Trophoblast cell (in vitro differentiated cells and primary cell): ENCODE data around the gene BOLA2. TPM values are rescaled to one million over a fixed set of nuclear protein-coding genes. Genes with fewer than 3 reads are reported as not detected.
"Not testable (repeated sequence)": the region's sequence is repeated elsewhere in the genome, so short reads cannot be mapped to it uniquely, and the experiment has no call there.

Experiments
- DNase-seq, 2 donors: peaks; one replicate each; pipeline ENCODE4 v3.0.0-alpha.2; 2016
- H2AFZ ChIP-seq: 2 replicates; pipeline ENCODE4 v1.6.1; 2013; ENCODE audit warnings: low read length, moderate library complexity, mild to moderate bottlenecking; ENCODE audit not compliant: insufficient read depth, poor library complexity
- H2AK5ac ChIP-seq: 2 replicates; pipeline ENCODE4 v1.6.1; 2013; ENCODE audit warnings: mild to moderate bottlenecking, low read length
- H2BK120ac ChIP-seq: 2 replicates; pipeline ENCODE4 v1.6.1; 2013; ENCODE audit warnings: low read length, mild to moderate bottlenecking, moderate library complexity; ENCODE audit not compliant: insufficient read depth, poor library complexity
- H2BK12ac ChIP-seq: 2 replicates; pipeline ENCODE4 v1.6.1; 2013; ENCODE audit warnings: mild to moderate bottlenecking, low read length, moderate library complexity
- H2BK5ac ChIP-seq: 2 replicates; pipeline ENCODE4 v1.6.1; 2013; ENCODE audit warnings: low read length, low read depth, moderate library complexity, mild to moderate bottlenecking; ENCODE audit not compliant: poor library complexity
- H3K14ac ChIP-seq: 2 replicates; pipeline ENCODE4 v1.6.1; 2013; ENCODE audit warnings: mild to moderate bottlenecking, low read length
- H3K18ac ChIP-seq: 2 replicates; pipeline ENCODE4 v1.6.1; 2013; ENCODE audit warnings: mild to moderate bottlenecking, low read length
- H3K23ac ChIP-seq: 2 replicates; pipeline ENCODE4 v1.6.1; 2013; ENCODE audit warnings: low read length
- H3K27ac ChIP-seq: 2 replicates; pipeline ENCODE4 v1.5.1; 2013; ENCODE audit warnings: low read depth, mild to moderate bottlenecking, inconsistent platforms, low read length, moderate library complexity
- H3K27me3 ChIP-seq: 2 replicates; pipeline ENCODE4 v1.6.1; 2013; ENCODE audit warnings: inconsistent platforms, mild to moderate bottlenecking, low read length, moderate library complexity; ENCODE audit not compliant: insufficient read depth
- H3K36me3 ChIP-seq, 2 experiments: 1 replicate in 1 of 2; 2 replicates in 1 of 2; pipeline ENCODE4 v1.6.1; 2013; ENCODE audit warnings: low read length in 2 of 2, mild to moderate bottlenecking in 2 of 2, moderate library complexity in 1 of 2; ENCODE audit not compliant: insufficient read depth in 2 of 2, control insufficient read depth in 1 of 2
- H3K4ac ChIP-seq: 2 replicates; pipeline ENCODE4 v1.6.1; 2013; ENCODE audit warnings: low read depth, mild to moderate bottlenecking, low read length, moderate library complexity
- H3K4me1 ChIP-seq, 2 experiments: 1 replicate in 1 of 2; 2 replicates in 1 of 2; pipeline ENCODE4 v1.6.1; 2013; ENCODE audit warnings: low read length in 2 of 2, mild to moderate bottlenecking in 2 of 2, moderate library complexity in 1 of 2; ENCODE audit not compliant: insufficient read depth in 2 of 2, control insufficient read depth in 1 of 2
- H3K4me2 ChIP-seq: 2 replicates; pipeline ENCODE4 v1.6.1; 2013; ENCODE audit warnings: inconsistent platforms, mild to moderate bottlenecking, low read length, moderate library complexity
- H3K4me3 ChIP-seq: 2 replicates; pipeline ENCODE4 v1.5.1; 2013; ENCODE audit warnings: mild to moderate bottlenecking, low read depth, low read length, inconsistent platforms
- H3K79me1 ChIP-seq: one replicate; pipeline ENCODE4 v1.6.1; 2013; ENCODE audit warnings: low read length
- H3K79me2 ChIP-seq: 2 replicates; pipeline ENCODE4 v1.6.1; 2013; ENCODE audit warnings: low read length, mild to moderate bottlenecking; ENCODE audit not compliant: control insufficient read depth, insufficient read depth, poor library complexity
- H3K9ac ChIP-seq: 2 replicates; pipeline ENCODE4 v1.6.1; 2013; ENCODE audit warnings: mild to moderate bottlenecking, low read length
- H3K9me3 ChIP-seq: 2 replicates; pipeline ENCODE4 v1.6.1; 2013; ENCODE audit warnings: low read depth, mild to moderate bottlenecking, control low read depth, inconsistent platforms, low read length; ENCODE audit not compliant: insufficient read depth
- H4K12ac ChIP-seq: 2 replicates; pipeline ENCODE4 v1.6.1; 2013; ENCODE audit warnings: low read depth, mild to moderate bottlenecking, low read length, moderate library complexity
- H4K8ac ChIP-seq: 2 replicates; pipeline ENCODE4 v1.6.1; 2013; ENCODE audit warnings: low read depth, mild to moderate bottlenecking, low read length, moderate library complexity
- H4K91ac ChIP-seq: one replicate; pipeline ENCODE4 v1.6.1; 2013; ENCODE audit warnings: low read depth, mild to moderate bottlenecking, low read length, moderate library complexity
- WGBS: extraction: QIAGEN DNeasy Blood & Tissue Kit; methylation state at CpG from one replicate; pipeline ENCODE4 v1.1.7; 2013; ENCODE audit warnings: missing lambda C conversion rate; ENCODE audit not compliant: insufficient read length, insufficient coverage; ENCODE audit errors: extremely low coverage; 5-methylcytosine and 5-hydroxymethylcytosine counted together
- polyA plus RNA-seq: library from polyadenylated mRNA; stranded (reverse); fragments of 200-250 nt; gene quantifications from 2 replicates; pipeline ENCODE4 v1.2.3, GENCODE V29; 2013

Gene BOLA2
- polyA plus RNA-seq, result 19.2 and 20.6 TPM in 2 replicates

DNA sequence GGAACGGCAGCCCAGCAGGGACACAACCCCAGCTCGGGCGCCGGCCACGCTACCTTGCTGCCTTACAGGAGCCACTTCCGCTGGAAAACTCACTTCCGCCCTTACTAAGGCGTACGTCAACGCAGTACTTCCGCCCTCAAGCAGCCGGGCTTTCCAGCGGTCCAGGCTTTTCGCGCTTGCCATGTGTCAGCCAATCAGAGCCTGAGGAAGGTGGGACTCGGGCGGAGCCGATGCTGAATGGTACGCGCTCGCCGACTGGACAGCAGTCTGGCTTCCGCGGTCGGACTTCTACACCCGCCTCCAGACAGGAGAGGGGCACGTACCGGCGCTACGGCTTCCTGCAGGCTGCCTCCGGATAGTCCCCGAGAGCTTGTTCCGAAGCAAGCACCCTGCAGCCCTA lies at the start of gene BOLA2, which contains the start of gene SLX1B:
BOLA2 (minus strand) TSS at position 83 of the 400 bp plus-strand sequence. CDS start 98 bp downstream, outside the sequence.
SLX1B (plus strand) TSS at position 265 of the 400 bp plus-strand sequence.
- H3K79me1 ChIP-seq, DNase-seq, H3K23ac ChIP-seq, H3K79me2 ChIP-seq, H3K18ac ChIP-seq, H4K12ac ChIP-seq, H3K27me3 ChIP-seq, H2BK120ac ChIP-seq, H2BK12ac ChIP-seq, H3K4ac ChIP-seq, H2BK5ac ChIP-seq, H3K9me3 ChIP-seq, H3K4me1 ChIP-seq, H3K4me2 ChIP-seq, H4K91ac ChIP-seq, H3K14ac ChIP-seq, H3K36me3 ChIP-seq, H2AFZ ChIP-seq, H3K4me3 ChIP-seq, H3K27ac ChIP-seq, H2AK5ac ChIP-seq, H4K8ac ChIP-seq, H3K9ac ChIP-seq: not testable (repeated sequence)
- WGBS, result no CpG with 5 or more reads among the region's 33 CpGs

DNA sequence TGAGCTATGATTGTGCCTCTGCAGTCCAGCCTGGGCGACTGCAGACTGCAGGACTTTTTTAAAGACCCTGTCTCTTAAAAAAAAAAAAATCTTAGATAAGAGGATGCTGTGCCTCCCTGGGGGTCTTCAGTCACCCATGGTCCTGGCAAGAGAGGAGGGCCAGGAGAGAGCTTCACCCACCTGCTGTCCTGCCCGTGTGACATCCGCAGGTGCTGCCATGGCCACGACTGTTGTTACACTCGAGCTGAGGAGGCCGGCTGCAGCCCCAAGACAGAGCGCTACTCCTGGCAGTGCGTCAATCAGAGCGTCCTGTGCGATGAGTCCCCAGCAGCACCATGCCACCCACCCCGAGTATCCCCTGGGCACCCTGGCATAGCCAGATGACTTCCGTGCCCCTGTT lies 28.1 kb upstream of the BOLA2 start:
- not testable (repeated sequence) for H2BK5ac ChIP-seq, H3K4me1 ChIP-seq, H2AK5ac ChIP-seq, H3K79me1 ChIP-seq, H4K12ac ChIP-seq, H3K14ac ChIP-seq, H3K4ac ChIP-seq, H3K4me2 ChIP-seq, H3K27me3 ChIP-seq, H3K4me3 ChIP-seq, H3K36me3 ChIP-seq, H3K9ac ChIP-seq, DNase-seq, H3K23ac ChIP-seq, H3K79me2 ChIP-seq, H3K27ac ChIP-seq, H3K9me3 ChIP-seq, H2BK12ac ChIP-seq, H3K18ac ChIP-seq, H4K91ac ChIP-seq, H2BK120ac ChIP-seq, H2AFZ ChIP-seq, H4K8ac ChIP-seq
- WGBS, result no CpG with 5 or more reads among the region's 12 CpGs

DNA sequence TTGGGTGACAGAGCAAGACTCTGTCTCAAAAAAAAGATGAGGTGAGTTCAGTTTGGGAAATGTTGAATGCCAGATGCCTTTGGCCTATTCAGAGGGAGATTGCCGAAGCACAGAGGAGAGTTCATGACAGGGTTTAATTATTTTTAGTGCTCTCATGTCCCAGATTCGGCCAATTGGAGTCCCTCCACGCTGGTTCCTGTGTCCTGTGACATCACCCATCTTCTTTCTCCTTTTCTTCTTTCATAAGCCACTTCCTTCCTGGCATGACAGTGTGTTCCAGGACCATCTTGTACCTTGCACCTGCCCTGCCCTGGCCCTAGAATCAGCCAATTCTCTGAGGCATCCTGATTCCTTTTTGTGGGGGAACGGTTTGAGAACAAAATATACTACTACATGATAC lies 17.9 kb upstream of the BOLA2 start:
- H2AFZ ChIP-seq, H3K23ac ChIP-seq, H3K4ac ChIP-seq, H2BK120ac ChIP-seq, H3K27me3 ChIP-seq, H3K9ac ChIP-seq, H3K79me1 ChIP-seq, H3K9me3 ChIP-seq, DNase-seq, H3K4me3 ChIP-seq, H4K8ac ChIP-seq, H4K91ac ChIP-seq, H4K12ac ChIP-seq, H2BK5ac ChIP-seq, H3K18ac ChIP-seq, H3K79me2 ChIP-seq, H3K14ac ChIP-seq, H3K4me2 ChIP-seq, H3K27ac ChIP-seq, H2AK5ac ChIP-seq, H3K36me3 ChIP-seq, H2BK12ac ChIP-seq, H3K4me1 ChIP-seq: not testable (repeated sequence)
- no CpG with 5 or more reads among the region's 4 CpGs for WGBS

DNA sequence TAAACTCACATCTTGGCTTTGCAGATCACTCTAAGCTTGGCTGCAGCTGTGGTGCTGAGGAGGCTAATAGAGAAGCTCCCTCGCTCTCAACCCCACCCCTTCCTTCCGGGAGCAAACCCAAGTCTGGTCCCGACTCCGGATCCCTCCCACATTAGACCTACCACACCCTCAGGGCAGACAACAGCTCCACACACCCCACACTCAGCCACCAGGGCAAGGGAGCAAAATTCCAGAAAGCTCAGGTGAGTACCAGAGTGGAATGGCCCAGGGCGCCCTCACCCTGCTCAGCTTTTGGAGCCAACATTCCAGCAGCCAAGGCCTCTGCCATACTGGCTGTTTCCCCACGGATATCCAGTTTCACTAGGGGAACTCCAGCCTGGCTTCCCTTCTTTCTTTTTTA lies 15.5 kb upstream of the BOLA2 start:
- not testable (repeated sequence) for H3K9me3 ChIP-seq, H3K27me3 ChIP-seq, H3K79me2 ChIP-seq, H3K79me1 ChIP-seq, H3K23ac ChIP-seq, DNase-seq, H2BK120ac ChIP-seq, H3K27ac ChIP-seq, H3K4me1 ChIP-seq, H3K36me3 ChIP-seq, H2AK5ac ChIP-seq, H4K8ac ChIP-seq, H3K18ac ChIP-seq, H3K4ac ChIP-seq, H2AFZ ChIP-seq, H3K14ac ChIP-seq, H2BK12ac ChIP-seq, H4K12ac ChIP-seq, H3K4me3 ChIP-seq, H2BK5ac ChIP-seq, H4K91ac ChIP-seq, H3K9ac ChIP-seq
- WGBS, result no CpG with 5 or more reads among the region's 6 CpGs
- peak overlapping the region; percentile 34 for H3K4me2 ChIP-seq
